ENCODE results near the gene CTSD. TPM values are rescaled to one million over a fixed set of nuclear protein-coding genes. Genes with fewer than 3 reads are reported as not detected.
A peak's percentile ranks its signal among the peaks of the same experiment; 100 is the strongest.

Gene CTSD
- total RNA-seq, 1 donor from 2014 or later = 650 TPM

- no peak for DNase-seq (ENCODE audit: low read depth)
These were observed 31.2 kb downstream of the CTSD start for GRCh38 chr11:1732418-1733008.

GRCh38 chr11:1731451-1732059, 32.2 kb downstream of the CTSD start:
- no peak for DNase-seq (ENCODE audit: low read depth)

- no peak for DNase-seq (ENCODE audit: low read depth)
These were observed 33.6 kb downstream of the CTSD start for GRCh38 chr11:1730059-1730629.

GRCh38 chr11:1729692-1730011, 34.1 kb downstream of the CTSD start:
- no peak for DNase-seq (ENCODE audit: low read depth)

GRCh38 chr11:1728931-1729691, 34.6 kb downstream of the CTSD start:
- no peak for DNase-seq (ENCODE audit: low read depth)

GRCh38 chr11:1728301-1728700, 35.4 kb downstream of the CTSD start:
- DNase-seq (ENCODE audit: low read depth) = no peak

- no peak for DNase-seq (ENCODE audit: low read depth)
These were observed 35.9 kb downstream of the CTSD start for GRCh38 chr11:1727861-1728260.

GRCh38 chr11:1727096-1727690, 36.5 kb downstream of the CTSD start:
- no peak for DNase-seq (ENCODE audit: low read depth)

GRCh38 chr11:1719781-1720180, 43.9 kb downstream of the CTSD start:
- no peak for DNase-seq (ENCODE audit: low read depth)

GRCh38 chr11:1718326-1718725, 45.4 kb downstream of the CTSD start:
- DNase-seq (ENCODE audit: low read depth) = no peak

- DNase-seq (ENCODE audit: low read depth) = peak; percentile 72
These were observed 46.0 kb downstream of the CTSD start for GRCh38 chr11:1717745-1718144.

GRCh38 chr11:1714908-1715885, 48.5 kb downstream of the CTSD start:
- DNase-seq (ENCODE audit: low read depth) = no peak

- DNase-seq (ENCODE audit: low read depth) = no peak
These were observed 55.0 kb downstream of the CTSD start for GRCh38 chr11:1708716-1709115.

GRCh38 chr11:1707751-1708150, 56.0 kb downstream of the CTSD start:
- DNase-seq (ENCODE audit: low read depth) = no peak

GRCh38 chr11:1706634-1707400, 56.9 kb downstream of the CTSD start:
- no peak for DNase-seq (ENCODE audit: low read depth)

GRCh38 chr11:1705126-1706052, 58.3 kb downstream of the CTSD start:
- no peak for DNase-seq (ENCODE audit: low read depth)

- DNase-seq (ENCODE audit: low read depth) = no peak
These were observed 60.6 kb downstream of the CTSD start for GRCh38 chr11:1703146-1703545.
